Activated naive CD8-positive, alpha-beta T cell treated with anti-CD3 and anti-CD28 coated beads, Interleukin-2, amount 10 ng/mL, durations not matched to agents 7 days and 5 days (primary cell): ENCODE data around the gene TMTC1. TPM values are rescaled to one million over a fixed set of nuclear protein-coding genes. Genes with fewer than 3 reads are reported as not detected.

ENCODE experiments used
- ATAC-seq: fragments of 150-1000 bp; cut with Tn5 transposase; one replicate; pipeline ENCODE4 v1.10.0; 2021; ENCODE audit warnings: low read depth, moderate library complexity
- POLR2A ChIA-PET: fragments of 350-600 bp; sonication (Branson Sonifier 250); formaldehyde crosslinking; loops from one replicate; lab custom pipeline; 2021; ENCODE audit warnings: antibody characterized with exemption; lab: Charles Lee
- DNase-seq: peaks from one replicate; pipeline ENCODE4 v3.0.0; 2021
- H3K27ac Mint-ChIP-seq: one replicate; pipeline ENCODE4 v1.8.0; 2022; ENCODE audit warnings: mild to moderate bottlenecking, mixed read lengths
- H3K27me3 Mint-ChIP-seq: one replicate; pipeline ENCODE4 v1.8.0; 2022; ENCODE audit warnings: mild to moderate bottlenecking, moderate library complexity, mixed read lengths
- H3K36me3 Mint-ChIP-seq: one replicate; pipeline ENCODE4 v1.8.0; 2021; ENCODE audit warnings: mild to moderate bottlenecking, mixed read lengths
- H3K4me1 Mint-ChIP-seq: one replicate; pipeline ENCODE4 v1.8.0; 2021; ENCODE audit warnings: mixed read lengths
- H3K4me3 Mint-ChIP-seq: one replicate; pipeline ENCODE4 v1.8.0; 2022; ENCODE audit warnings: mild to moderate bottlenecking, moderate library complexity, mixed read lengths
- H3K9me3 Mint-ChIP-seq: one replicate; pipeline ENCODE4 v1.8.0; 2021; ENCODE audit warnings: mixed read lengths
- total RNA-seq, 2 experiments: library from RNA; stranded (reverse); gene quantifications; one replicate each; pipeline ENCODE4 v1.2.3, GENCODE V29; 2021

TMTC1 gene
- total RNA-seq, 2 experiments from 2014 or later: not detected

DNA sequence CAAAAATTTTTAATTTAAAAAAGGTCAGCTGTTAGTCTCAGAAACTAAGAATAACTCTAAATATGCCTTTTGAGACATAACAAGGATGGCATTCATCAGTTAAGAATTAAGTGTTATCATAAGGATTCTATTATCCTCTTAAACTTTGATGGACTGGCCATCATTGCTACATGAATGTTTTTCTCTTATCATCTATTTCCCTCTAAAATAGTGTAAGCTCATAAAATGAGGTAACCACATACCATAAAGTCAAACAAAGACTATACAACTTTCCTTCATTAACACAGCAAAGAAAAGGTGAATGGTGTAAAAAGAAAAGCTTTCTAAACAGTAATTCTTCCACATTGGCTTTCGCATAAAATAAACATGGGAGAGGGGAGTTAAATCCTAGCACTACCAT is 41.1 kb downstream of the TMTC1 start:
- no peak for ATAC-seq
- Mint-ChIP-seq H3K27ac (no peak overlapping the region), H3K9me3 (no peaks in the 10 kb centered on the region), H3K4me3 (no peak overlapping the region), H3K27me3 (no peaks in the 10 kb centered on the region), H3K36me3 (no peaks in the 10 kb centered on the region), H3K4me1 (no peaks in the 10 kb centered on the region)
- POLR2A ChIA-PET: no interaction called here
- no peak for DNase-seq

DNA sequence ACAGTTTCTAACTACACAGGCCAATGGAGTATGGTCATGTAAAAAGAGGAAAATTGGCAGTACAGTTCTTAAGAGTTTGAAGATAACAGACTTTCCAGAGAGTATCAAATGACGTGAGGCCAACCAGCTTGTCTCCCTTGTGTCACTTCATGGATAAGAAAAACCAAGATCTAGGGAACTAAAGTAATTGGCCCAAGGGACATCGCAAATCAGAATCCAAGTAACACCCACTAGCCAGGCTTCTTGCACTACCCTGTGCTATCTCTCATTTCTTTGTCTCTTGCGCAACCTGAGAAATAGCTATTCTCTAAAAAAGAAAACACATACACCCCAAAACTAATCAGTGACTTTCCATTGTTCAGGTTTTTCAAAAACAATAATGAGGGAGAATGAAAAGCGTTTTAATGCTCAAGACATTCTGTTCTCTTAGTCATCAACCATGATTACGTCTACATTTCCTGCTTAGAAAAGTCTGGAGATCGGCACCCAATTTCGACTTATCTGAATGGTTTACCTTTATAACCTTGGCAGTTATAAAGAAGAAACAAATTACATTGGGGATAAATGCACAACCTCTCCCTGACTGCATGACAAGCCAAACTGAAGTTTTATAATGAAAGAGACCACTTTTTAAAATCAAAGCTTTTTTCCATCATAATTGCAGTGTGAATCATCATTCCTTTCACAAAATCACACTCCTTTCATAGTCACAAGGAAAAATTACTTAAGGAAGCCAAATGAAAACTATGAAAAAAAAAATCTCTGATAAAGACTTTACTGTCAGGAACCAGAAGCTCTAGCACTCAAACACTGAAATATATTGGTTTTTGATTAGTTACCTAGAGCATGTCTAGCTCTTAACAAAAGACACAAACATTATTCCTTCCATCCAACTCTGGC is 42.1 kb downstream of the TMTC1 start:
- Mint-ChIP-seq H3K4me3 (no peak overlapping the region), H3K9me3 (no peaks in the 10 kb centered on the region), H3K4me1 (no peaks in the 10 kb centered on the region), H3K36me3 (no peaks in the 10 kb centered on the region), H3K27me3 (no peaks in the 10 kb centered on the region), H3K27ac (no peak overlapping the region)
- ATAC-seq (no peak), DNase-seq (no peak)
- POLR2A ChIA-PET: no interaction called here

DNA sequence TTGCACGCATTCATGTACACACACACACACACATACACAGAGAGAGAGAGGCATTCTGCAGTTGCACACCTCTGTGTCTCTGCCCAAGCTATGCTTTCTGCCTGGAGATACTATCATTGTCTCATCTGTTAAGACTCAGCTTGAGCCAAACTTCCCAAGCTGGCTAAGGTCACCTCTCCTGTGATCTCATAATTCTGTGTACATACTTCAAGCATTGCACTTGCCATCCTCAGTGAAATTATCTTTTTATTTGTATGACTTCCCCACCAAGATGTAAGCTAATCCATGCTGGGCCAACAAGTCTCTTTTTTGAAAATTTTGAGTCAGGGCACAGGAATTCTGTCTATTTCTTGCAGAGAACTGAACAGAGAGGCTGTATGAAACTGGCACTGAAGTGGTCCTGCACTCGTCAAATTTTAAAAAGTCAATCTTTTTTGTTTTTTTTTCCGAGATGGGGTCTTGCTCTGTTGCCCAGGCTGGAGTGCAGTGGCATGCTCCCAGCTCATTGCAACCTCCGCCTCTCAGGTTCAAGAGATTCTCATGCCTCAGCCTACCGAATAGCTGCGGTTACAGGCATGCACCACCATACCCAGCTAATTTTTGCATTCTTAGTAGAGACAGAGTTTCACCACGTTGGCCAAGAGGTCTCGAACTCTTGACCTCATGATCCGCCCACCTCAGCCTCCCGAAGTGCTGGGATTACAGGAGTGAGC is 44.3 kb downstream of the TMTC1 start:
- no peaks in the 10 kb centered on the region for H3K36me3 Mint-ChIP-seq
- no peaks in the 10 kb centered on the region for H3K4me1 Mint-ChIP-seq
- no peaks in the 10 kb centered on the region for H3K9me3 Mint-ChIP-seq
- POLR2A ChIA-PET: no interaction called here
- no peak for ATAC-seq
- H3K27me3 Mint-ChIP-seq: no peaks in the 10 kb centered on the region
- DNase-seq: no peak
- H3K4me3 Mint-ChIP-seq: no peak overlapping the region
- no peak overlapping the region for H3K27ac Mint-ChIP-seq

DNA sequence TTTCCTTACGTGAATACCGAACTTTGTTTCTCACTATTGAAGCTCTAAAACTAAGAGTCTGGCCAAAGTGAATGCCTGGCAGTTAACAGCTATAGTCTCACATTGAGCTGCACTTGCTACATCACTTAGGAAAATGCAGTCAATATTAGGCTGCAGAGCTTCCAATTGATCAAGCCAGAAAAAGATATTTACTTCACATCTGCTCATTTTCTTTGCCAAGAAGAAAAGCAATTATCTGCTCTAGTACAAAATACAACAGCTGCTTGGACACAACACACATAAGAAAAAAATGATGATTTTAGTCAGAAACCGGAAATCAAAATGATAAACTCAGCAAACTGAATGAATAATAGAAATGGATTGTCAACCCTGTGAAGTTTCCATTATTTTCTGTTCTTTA is 45.4 kb downstream of the TMTC1 start:
- ATAC-seq (no peak), DNase-seq (no peak)
- Mint-ChIP-seq H3K27me3 (no peaks in the 10 kb centered on the region), H3K9me3 (no peaks in the 10 kb centered on the region), H3K36me3 (no peaks in the 10 kb centered on the region), H3K4me3 (no peak overlapping the region), H3K27ac (no peak overlapping the region), H3K4me1 (no peaks in the 10 kb centered on the region)
- POLR2A ChIA-PET: interaction anchor here (0.7 kb wide), 1 partner anchor 213 kb away, joined by 3 read pairs; no protein-coding TSS in a partner anchor

DNA sequence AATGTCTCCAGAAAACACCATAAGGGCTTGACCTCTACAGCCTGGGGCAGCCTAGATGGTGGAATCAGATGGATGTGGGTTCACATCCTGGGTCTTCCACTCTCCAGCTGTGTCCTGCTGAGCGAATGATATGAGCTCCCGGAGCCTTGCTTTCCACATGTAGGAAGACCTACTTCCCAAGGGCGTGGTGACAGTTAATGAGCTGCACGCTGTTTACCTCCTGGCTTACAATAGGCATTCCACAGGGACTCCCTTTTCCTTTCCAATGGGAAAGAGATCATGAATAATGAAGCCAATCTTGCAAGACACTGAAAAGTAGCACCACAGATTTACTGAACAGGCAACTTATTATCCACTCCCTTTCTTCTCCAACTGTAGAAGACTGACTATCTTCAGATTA is 46.1 kb downstream of the TMTC1 start:
- DNase-seq: no peak
- Mint-ChIP-seq H3K27me3 (no peaks in the 10 kb centered on the region), H3K27ac (no peak overlapping the region), H3K9me3 (no peaks in the 10 kb centered on the region), H3K4me1 (no peaks in the 10 kb centered on the region), H3K36me3 (no peaks in the 10 kb centered on the region), H3K4me3 (no peak overlapping the region)
- ATAC-seq: no peak
- POLR2A ChIA-PET: interaction anchor here (0.7 kb wide), 1 partner anchor 214 kb away, joined by 3 read pairs; no protein-coding TSS in a partner anchor

DNA sequence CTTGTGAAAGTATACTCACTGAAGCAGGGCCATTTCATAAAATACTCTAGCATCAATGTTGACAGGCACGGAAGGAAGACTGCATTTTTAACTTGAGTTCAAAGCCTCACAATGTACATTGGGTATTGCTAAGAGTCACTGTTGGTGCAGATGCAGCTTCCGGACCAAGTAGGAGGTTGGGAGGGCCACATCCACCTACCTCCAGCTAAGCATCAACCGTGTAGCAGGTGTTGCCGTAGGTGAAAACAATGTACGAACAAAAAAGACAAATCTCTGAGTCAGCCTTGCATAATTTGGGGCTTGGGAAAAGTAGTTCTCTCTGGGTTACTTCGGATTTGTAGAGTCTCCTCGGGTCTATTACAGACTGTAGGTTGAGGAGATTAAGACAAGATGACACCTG is 48.1 kb downstream of the TMTC1 start:
- Mint-ChIP-seq H3K27ac (no peak overlapping the region), H3K9me3 (no peaks in the 10 kb centered on the region), H3K4me3 (no peak overlapping the region), H3K36me3 (no peaks in the 10 kb centered on the region), H3K27me3 (no peaks in the 10 kb centered on the region), H3K4me1 (no peaks in the 10 kb centered on the region)
- DNase-seq (no peak), ATAC-seq (no peak)
- POLR2A ChIA-PET: no interaction called here

DNA sequence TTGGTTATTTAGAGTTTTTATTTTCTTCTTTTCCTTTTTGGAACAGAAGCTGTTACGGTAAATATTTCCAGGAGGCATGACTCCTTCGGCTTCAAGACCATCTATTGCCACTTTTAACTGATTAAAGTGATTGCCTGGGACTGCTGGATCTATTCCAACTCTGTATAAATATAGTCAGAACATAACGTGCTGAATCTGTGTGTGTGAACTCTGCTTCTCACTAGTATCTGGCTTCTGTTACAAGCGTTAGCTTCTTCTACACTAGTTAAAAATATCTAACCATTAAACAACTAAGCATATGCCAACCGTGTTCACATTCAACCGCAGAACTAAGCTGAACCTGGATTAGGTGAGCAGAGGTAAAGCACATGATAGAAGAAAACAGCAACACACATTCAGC is 49.0 kb downstream of the TMTC1 start:
- Mint-ChIP-seq H3K4me3 (no peak overlapping the region), H3K9me3 (no peaks in the 10 kb centered on the region), H3K4me1 (no peaks in the 10 kb centered on the region), H3K27ac (no peak overlapping the region), H3K27me3 (no peaks in the 10 kb centered on the region), H3K36me3 (no peaks in the 10 kb centered on the region)
- ATAC-seq: no peak
- no peak for DNase-seq
- POLR2A ChIA-PET: no interaction called here

DNA sequence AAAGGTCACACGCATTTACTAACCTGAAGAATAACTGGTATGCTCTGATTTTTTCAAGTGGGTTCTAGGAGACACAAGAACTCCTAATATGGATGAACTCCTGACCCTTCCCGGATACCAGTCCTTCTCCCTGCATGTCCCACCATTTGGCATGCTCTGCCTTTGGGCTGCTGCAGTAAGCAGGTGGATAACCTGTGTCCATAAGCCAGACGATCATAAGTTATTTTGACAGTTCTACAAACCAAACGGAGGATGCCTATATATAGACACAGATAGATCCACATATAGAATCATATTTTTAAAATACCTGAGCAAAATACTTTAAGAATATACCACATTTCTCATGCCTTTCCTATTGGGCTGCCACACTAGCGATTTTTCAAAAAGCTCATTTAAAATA is 49.4 kb downstream of the TMTC1 start:
- POLR2A ChIA-PET: no interaction called here
- Mint-ChIP-seq H3K4me1 (no peaks in the 10 kb centered on the region), H3K27me3 (no peaks in the 10 kb centered on the region), H3K36me3 (no peaks in the 10 kb centered on the region), H3K4me3 (no peak overlapping the region), H3K27ac (no peak overlapping the region), H3K9me3 (no peaks in the 10 kb centered on the region)
- ATAC-seq (no peak), DNase-seq (no peak)

DNA sequence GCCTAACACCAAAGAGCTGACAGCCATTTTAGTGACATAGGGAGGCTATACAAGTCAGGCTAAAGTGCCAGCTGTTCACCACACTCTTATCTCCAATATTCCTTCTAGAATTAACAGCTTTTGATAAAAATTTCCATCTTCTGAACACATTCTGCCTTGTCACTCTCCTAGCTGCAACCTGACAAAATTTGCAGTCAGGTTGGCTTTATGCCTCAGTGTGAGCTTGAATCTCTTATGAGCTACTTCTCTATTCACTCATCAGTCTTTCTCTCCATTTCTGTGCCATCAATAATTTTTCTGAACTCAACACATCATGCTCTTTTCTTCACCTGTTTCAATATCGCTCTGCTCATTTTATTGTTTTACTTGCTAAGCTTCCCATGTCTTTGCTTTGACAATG is 50.2 kb downstream of the TMTC1 start:
- H3K27ac Mint-ChIP-seq: no peak overlapping the region
- POLR2A ChIA-PET: no interaction called here
- no peak for DNase-seq
- H3K4me1 Mint-ChIP-seq: no peaks in the 10 kb centered on the region
- H3K36me3 Mint-ChIP-seq: no peaks in the 10 kb centered on the region
- no peaks in the 10 kb centered on the region for H3K27me3 Mint-ChIP-seq
- ATAC-seq: no peak
- no peaks in the 10 kb centered on the region for H3K9me3 Mint-ChIP-seq
- H3K4me3 Mint-ChIP-seq: no peak overlapping the region

DNA sequence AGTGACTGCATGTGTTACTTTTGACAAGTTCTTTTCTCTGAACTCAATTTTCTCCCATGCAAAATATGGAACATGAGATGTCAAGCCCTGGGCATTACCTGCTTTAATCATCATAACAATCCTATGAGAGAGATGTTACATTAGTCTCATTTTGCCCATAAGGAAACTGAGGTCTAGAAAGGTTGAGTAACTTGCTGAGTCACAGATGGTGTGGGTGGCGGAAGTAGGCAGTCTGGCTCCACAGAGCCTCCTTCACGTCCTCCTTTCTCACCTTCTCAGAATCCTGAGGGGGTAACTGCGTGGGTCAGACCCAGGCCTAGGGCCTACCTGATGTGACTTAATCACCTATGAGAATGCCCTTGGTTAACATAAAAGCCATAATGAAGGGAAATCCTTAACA is 50.7 kb downstream of the TMTC1 start:
- no peaks in the 10 kb centered on the region for H3K27me3 Mint-ChIP-seq
- H3K4me1 Mint-ChIP-seq: no peaks in the 10 kb centered on the region
- no peaks in the 10 kb centered on the region for H3K9me3 Mint-ChIP-seq
- POLR2A ChIA-PET: no interaction called here
- no peak for ATAC-seq
- no peak overlapping the region for H3K27ac Mint-ChIP-seq
- no peaks in the 10 kb centered on the region for H3K36me3 Mint-ChIP-seq
- no peak overlapping the region for H3K4me3 Mint-ChIP-seq
- DNase-seq: no peak

DNA sequence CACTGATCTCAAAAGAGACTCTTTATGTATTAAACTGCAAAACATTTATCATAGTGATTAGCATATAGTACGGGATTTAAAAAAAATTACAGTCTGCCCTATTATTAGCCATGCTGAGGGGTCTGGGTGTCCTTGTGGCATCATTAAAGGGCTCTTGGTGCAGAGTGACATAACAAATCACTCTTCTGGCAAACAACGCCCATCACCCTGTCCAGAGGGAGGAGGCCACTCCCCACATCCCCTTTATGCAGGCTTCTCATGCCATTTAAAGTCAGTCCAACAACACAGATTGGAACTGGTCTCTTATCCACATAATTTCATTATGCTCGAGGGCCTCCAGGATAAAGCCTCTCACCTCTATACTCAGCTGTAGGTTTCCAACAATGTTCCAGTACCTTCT is 51.1 kb downstream of the TMTC1 start:
- ATAC-seq: no peak
- POLR2A ChIA-PET: no interaction called here

DNA sequence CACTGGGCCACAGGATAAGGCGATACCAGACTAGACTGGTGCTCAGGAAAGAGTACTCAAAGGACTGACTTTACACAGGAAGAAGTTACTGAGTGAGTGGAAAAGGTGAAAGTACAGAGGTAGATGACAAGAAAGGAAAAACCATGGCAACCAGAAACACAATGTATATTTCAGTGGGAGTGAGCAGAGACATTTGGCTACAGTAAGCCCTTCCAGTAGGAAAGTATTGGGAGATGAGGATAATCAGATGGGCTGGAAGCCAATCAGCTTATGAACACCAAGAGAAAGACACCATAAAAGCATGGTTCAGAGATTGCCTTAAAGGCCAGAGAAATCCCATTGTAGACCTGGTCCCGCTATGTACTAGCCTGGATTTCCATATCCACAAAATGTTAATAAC is 51.6 kb downstream of the TMTC1 start:
- H3K4me3 Mint-ChIP-seq: no peak overlapping the region
- H3K9me3 Mint-ChIP-seq: no peaks in the 10 kb centered on the region
- ATAC-seq (no peak), DNase-seq (no peak)
- no peaks in the 10 kb centered on the region for H3K27me3 Mint-ChIP-seq
- POLR2A ChIA-PET: no interaction called here
- no peaks in the 10 kb centered on the region for H3K36me3 Mint-ChIP-seq
- H3K27ac Mint-ChIP-seq: no peak overlapping the region
- no peaks in the 10 kb centered on the region for H3K4me1 Mint-ChIP-seq

More for the DNA sequence above, 51.1 kb downstream of the TMTC1 start:
- Mint-ChIP-seq H3K27me3 (no peaks in the 10 kb centered on the region), H3K4me1 (no peaks in the 10 kb centered on the region), H3K36me3 (no peaks in the 10 kb centered on the region), H3K9me3 (no peaks in the 10 kb centered on the region), H3K27ac (no peak overlapping the region), H3K4me3 (no peak overlapping the region)
- no peak for DNase-seq

DNA sequence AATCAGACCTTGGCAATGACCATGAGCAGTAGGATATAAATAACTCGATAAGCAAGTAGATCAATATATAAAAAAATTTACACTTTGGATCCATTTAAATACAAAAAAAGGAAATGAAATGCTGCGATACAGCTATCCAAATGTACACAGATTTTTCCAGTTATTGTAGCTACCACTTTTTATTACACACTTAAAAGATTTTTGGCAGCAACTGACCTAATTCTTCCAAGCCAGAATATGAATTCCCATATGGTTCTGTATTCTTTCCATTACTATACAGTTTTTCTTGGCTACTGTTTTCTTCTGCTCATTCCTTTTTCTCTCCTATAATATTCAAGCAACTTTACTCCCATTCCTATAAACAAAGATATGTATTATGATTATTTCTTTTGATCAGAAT is 52.2 kb downstream of the TMTC1 start:
- no peaks in the 10 kb centered on the region for H3K9me3 Mint-ChIP-seq
- H3K36me3 Mint-ChIP-seq: no peaks in the 10 kb centered on the region
- H3K27ac Mint-ChIP-seq: no peak overlapping the region
- POLR2A ChIA-PET: no interaction called here
- H3K4me1 Mint-ChIP-seq: no peaks in the 10 kb centered on the region
- H3K27me3 Mint-ChIP-seq: no peaks in the 10 kb centered on the region
- H3K4me3 Mint-ChIP-seq: no peak overlapping the region
- no peak for DNase-seq
- ATAC-seq: no peak

DNA sequence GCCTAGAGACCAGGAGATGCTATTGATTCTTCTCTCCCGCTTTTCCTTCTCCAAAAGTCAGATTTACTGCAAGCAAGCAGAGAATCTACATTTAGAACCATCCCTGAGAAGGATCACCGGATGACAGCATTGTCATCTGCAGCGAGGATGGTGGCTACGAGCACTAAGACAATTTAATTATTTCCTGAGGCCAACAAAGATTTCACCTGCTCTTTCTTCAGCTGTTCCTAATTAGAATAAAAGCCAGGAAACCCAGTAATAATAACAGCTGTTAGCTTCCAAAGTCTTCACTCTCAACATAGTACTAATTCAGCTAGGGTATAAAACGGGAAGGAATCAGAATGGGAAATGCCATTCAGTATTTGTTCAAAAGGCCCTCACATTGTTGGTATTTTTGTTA is 53.3 kb downstream of the TMTC1 start:
- ATAC-seq: no peak
- no peak overlapping the region for H3K4me3 Mint-ChIP-seq
- no peaks in the 10 kb centered on the region for H3K4me1 Mint-ChIP-seq
- H3K27ac Mint-ChIP-seq: no peak overlapping the region
- no peak for DNase-seq
- no peaks in the 10 kb centered on the region for H3K27me3 Mint-ChIP-seq
- H3K9me3 Mint-ChIP-seq: no peaks in the 10 kb centered on the region
- H3K36me3 Mint-ChIP-seq: no peaks in the 10 kb centered on the region
- POLR2A ChIA-PET: no interaction called here
